Measurements from ENCODE around the gene GRID1.

The GRID1 gene

GRCh38 chr10:86393362-86393761 lies 26.8 kb upstream of the GRID1 start:
- no peaks in the 10 kb centered on the region for H3K4me1 ChIP-seq (ENCODE audit: control insufficient read depth, insufficient read depth, low read length)
- H3K4me3 ChIP-seq (ENCODE audit: low read depth, low read length), result no peak overlapping the region
- TF ChIP-seq ZNF629 (tag by site-specific recombination; IDR thresholded peaks at IDR 0.05), result peak; percentile 20; the same call in 1 of the 2 replicates
- TF ChIP-seq, protein P1, sequence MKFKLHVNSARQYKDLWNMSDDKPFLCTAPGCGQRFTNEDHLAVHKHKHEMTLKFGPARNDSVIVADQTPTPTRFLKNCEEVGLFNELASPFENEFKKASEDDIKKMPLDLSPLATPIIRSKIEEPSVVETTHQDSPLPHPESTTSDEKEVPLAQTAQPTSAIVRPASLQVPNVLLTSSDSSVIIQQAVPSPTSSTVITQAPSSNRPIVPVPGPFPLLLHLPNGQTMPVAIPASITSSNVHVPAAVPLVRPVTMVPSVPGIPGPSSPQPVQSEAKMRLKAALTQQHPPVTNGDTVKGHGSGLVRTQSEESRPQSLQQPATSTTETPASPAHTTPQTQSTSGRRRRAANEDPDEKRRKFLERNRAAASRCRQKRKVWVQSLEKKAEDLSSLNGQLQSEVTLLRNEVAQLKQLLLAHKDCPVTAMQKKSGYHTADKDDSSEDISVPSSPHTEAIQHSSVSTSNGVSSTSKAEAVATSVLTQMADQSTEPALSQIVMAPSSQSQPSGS (tag by site-specific recombination; IDR thresholded peaks at IDR 0.05; ENCODE audit: low read depth), result 0 out of 2 replicates have a peak, but pooled peaks have one; percentile 19
- no peak for TF ChIP-seq IKZF3 (tag by site-specific recombination; IDR thresholded peaks at IDR 0.05)
- no peaks in the 10 kb centered on the region for H3K36me3 ChIP-seq (ENCODE audit: control insufficient read depth in 2 of 2, insufficient read depth in 1 of 2, low read length in 2 of 2)
- H3K27ac ChIP-seq (ENCODE audit: extremely low read depth, low read depth, low read length), result no peak overlapping the region
- H3K9me3 ChIP-seq (ENCODE audit: control insufficient read depth, insufficient read depth, low read depth, low read length), result no peaks in the 10 kb centered on the region
- ChIA-PET CTCF (interaction anchor here (0.5 to 0.9 kb wide), 3 partner anchors 153 to 191 kb away, joined by 3 to 5 read pairs (median 3); no protein-coding TSS in a partner anchor), POLR2A (no interaction called here)

- H3K4me3 ChIP-seq (ENCODE audit: low read depth, low read length), result no peak overlapping the region
- no peaks in the 10 kb centered on the region for H3K4me1 ChIP-seq (ENCODE audit: control insufficient read depth, insufficient read depth, low read length)
- no peaks in the 10 kb centered on the region for H3K9me3 ChIP-seq (ENCODE audit: control insufficient read depth, insufficient read depth, low read depth, low read length)
- TF ChIP-seq ZNF596 (tag by site-specific recombination; IDR thresholded peaks at IDR 0.05) (no peak), ZNF2 (tag by site-specific recombination; IDR thresholded peaks at IDR 0.05) (no peak), ZNF621 (tag by site-specific recombination; IDR thresholded peaks at IDR 0.05) (no peak), ZBTB44 (tag by site-specific recombination; IDR thresholded peaks at IDR 0.05) (no peak), ZXDB (tag by site-specific recombination; IDR thresholded peaks at IDR 0.05) (no peak), ZNF157 (tag by site-specific recombination; IDR thresholded peaks at IDR 0.05) (no peak), ZNF664 (tag by site-specific recombination; IDR thresholded peaks at IDR 0.05) (no peak)
- TF ChIP-seq, protein P2, sequence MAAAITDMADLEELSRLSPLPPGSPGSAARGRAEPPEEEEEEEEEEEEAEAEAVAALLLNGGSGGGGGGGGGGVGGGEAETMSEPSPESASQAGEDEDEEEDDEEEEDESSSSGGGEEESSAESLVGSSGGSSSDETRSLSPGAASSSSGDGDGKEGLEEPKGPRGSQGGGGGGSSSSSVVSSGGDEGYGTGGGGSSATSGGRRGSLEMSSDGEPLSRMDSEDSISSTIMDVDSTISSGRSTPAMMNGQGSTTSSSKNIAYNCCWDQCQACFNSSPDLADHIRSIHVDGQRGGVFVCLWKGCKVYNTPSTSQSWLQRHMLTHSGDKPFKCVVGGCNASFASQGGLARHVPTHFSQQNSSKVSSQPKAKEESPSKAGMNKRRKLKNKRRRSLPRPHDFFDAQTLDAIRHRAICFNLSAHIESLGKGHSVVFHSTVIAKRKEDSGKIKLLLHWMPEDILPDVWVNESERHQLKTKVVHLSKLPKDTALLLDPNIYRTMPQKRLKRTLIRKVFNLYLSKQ (tag by site-specific recombination; IDR thresholded peaks at IDR 0.05; ENCODE audit: borderline replicate concordance), result no peak
- TF ChIP-seq, protein P3, sequence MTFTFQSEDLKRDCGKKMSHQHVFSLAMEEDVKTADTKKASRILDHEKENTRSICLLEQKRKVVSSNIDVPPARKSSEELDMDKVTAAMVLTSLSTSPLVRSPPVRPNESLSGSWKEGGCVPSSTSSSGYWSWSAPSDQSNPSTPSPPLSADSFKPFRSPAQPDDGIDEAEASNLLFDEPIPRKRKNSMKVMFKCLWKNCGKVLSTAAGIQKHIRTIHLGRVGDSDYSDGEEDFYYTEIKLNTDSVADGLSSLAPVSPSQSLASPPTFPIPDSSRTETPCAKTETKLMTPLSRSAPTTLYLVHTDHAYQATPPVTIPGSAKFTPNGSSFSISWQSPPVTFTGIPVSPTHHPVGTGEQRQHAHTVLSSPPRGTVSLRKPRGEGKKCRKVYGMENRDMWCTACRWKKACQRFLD (tag by site-specific recombination; IDR thresholded peaks at IDR 0.05), result no peak
- no peaks in the 10 kb centered on the region for H3K36me3 ChIP-seq (ENCODE audit: control insufficient read depth in 2 of 2, insufficient read depth in 1 of 2, low read length in 2 of 2)
- H3K27ac ChIP-seq (ENCODE audit: extremely low read depth, low read depth, low read length), result no peak overlapping the region
- POLR2A ChIA-PET, result no interaction called here
- CTCF ChIA-PET, result interaction anchor here (0.9 kb wide), 1 partner anchor 192 kb away, joined by 5 read pairs; no protein-coding TSS in a partner anchor
Observed at GRCh38 chr10:86392723-86393094, 26.1 kb upstream of the GRID1 start.

DNA sequence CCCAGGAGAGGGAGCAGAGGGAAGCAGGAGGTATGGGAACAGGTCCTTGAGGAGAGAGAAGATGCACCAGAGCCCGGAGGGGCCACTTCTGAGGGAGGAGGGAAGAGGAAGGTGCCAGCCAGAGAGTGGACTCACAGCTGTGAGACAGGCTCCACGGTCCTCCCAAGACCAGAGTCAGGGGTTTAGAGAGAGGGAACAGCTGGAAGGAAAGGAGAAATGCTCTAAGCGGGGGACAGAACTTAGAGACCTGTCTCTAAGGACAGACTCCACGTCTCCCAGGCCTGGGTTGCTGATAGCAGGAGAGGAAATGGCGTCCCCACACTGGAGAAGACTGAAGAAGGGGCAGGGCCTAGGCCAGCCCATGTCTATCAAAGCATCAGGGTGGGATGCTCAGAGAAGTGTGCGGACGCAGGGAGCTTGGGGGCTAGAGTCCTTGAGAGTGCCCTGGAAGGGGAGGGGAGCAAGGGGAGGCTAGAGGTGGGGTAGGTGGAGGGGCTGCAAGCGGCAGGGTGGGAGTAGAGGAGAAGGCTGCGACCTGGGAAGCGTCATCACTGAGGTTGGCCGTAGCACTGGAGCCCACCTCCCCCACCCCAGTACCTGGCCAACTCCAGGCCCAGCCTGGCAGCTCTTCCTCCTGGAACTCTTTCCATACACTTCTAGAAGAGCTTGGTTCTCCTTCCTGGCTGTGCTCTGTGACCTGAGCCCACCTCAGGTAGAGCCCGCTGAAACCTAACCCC lies 25.6 kb upstream of the GRID1 start:
- TF ChIP-seq ZNF132 (tag by site-specific recombination; IDR thresholded peaks at IDR 0.05; ENCODE audit: borderline replicate concordance), result no peak
- no peak for TF ChIP-seq KLF1 (tag by site-specific recombination; IDR thresholded peaks at IDR 0.05)
- TF ChIP-seq MEIS1 (CRISPR knock-in tag; IDR thresholded peaks at IDR 0.05; ENCODE audit: borderline replicate concordance), result no peak
- Histone ChIP-seq H3K9me3 (ENCODE audit: control insufficient read depth, insufficient read depth, low read depth, low read length) (no peaks in the 10 kb centered on the region), H3K27ac (ENCODE audit: extremely low read depth, low read depth, low read length) (no peak overlapping the region), H3K4me1 (ENCODE audit: control insufficient read depth, insufficient read depth, low read length) (no peaks in the 10 kb centered on the region), H3K4me3 (ENCODE audit: low read depth, low read length) (no peak overlapping the region), H3K36me3 (ENCODE audit: control insufficient read depth in 2 of 2, insufficient read depth in 1 of 2, low read length in 2 of 2) (no peaks in the 10 kb centered on the region)
- ChIA-PET POLR2A (no interaction called here), CTCF (interaction anchor here (0.6 to 1.9 kb wide), 4 partner anchors 8 to 737 kb away, joined by 3 to 5 read pairs (median 4); no protein-coding TSS in a partner anchor)
